A549 (cell line): Measurements from ENCODE around the gene USP32. TPM values are rescaled to one million over a fixed set of nuclear protein-coding genes. Genes with fewer than 3 reads are reported as not detected.

Experiments used
- ATAC-seq, 2 experiments: fragments of 200-7000 bp in 1 of 2; fragments of >200 bp in 1 of 2; cut with Nextera tagmentation in 1 of 2; cut with Tn5 transposase in 1 of 2; 3 replicates each; pipeline versions ENCODE4 v1.8.0 to v1.9.1; 2018 to 2020; ENCODE audit warnings: mild to moderate bottlenecking in 1 of 2, moderate library complexity in 1 of 2
- CTCF ChIA-PET: fragments of 300-600 bp; sonication (Branson Sonifier 250); formaldehyde crosslinking; extraction: SDS; loops from one replicate; lab custom pipeline; 2021; ENCODE audit warnings: antibody characterized with exemption, inconsistent platforms; lab: Yijun Ruan, JAX
- POLR2A ChIA-PET: fragments of 350-600 bp; formaldehyde crosslinking; extraction: SDS; loops from one replicate; lab custom pipeline; 2021; ENCODE audit warnings: antibody characterized with exemption, inconsistent platforms; lab: Yijun Ruan, JAX
- DNase-seq, 2 experiments: peaks; one replicate each; pipeline versions ENCODE4 v3.0.0 to v3.0.0-alpha.2; 2011 to 2016; ENCODE audit warnings: low read depth in 1 of 2, low spot score in 1 of 2
- FAIRE-seq: peaks from 2 replicates; lab custom pipeline; 2011; peaks lifted over from hg19 to GRCh38; lab: Jason Lieb, UNC
- H3K27ac ChIP-seq, 2 experiments: fragments of >200 bp; sonication (Bioruptor Twin); formaldehyde crosslinking; 3 replicates each; pipeline ENCODE4 v1.5.1; 2016 to 2017
- H3K4me1 ChIP-seq: fragments of >200 bp; sonication (Bioruptor Twin); formaldehyde crosslinking; 3 replicates; pipeline ENCODE4 v1.6.1; 2016
- H3K4me2 ChIP-seq: fragments of >200 bp; sonication (Bioruptor Twin); formaldehyde crosslinking; 3 replicates; pipeline ENCODE4 v1.6.1; 2016
- H3K4me3 ChIP-seq: fragments of >200 bp; sonication (Bioruptor Twin); formaldehyde crosslinking; 3 replicates; pipeline ENCODE4 v1.5.1; 2016
- H3K9me3 ChIP-seq: fragments of >200 bp; sonication (Bioruptor Twin); formaldehyde crosslinking; 3 replicates; pipeline ENCODE4 v1.6.1; 2016
- ATOH8 ChIP-seq: fragments of 250-450 bp; sonication (Bioruptor Pico); IDR thresholded peaks from 2 replicates; pipeline ENCODE4 v1.5.0; 2020; ENCODE audit warnings: low read depth, mild to moderate bottlenecking, moderate library complexity
- BHLHE40 ChIP-seq: IDR thresholded peaks from 2 replicates; pipeline ENCODE4 v1.6.1; 2012; ENCODE audit warnings: low read depth, low read length, inconsistent platforms
- CBX2 ChIP-seq: fragments of 200-600 bp; sonication (generic); IDR thresholded peaks from 2 replicates; pipeline ENCODE4 v1.6.1; 2016; ENCODE audit warnings: low read depth, mild to moderate bottlenecking, borderline replicate concordance
- CBX8 ChIP-seq: fragments of 200-600 bp; sonication (generic); IDR thresholded peaks from 2 replicates; pipeline ENCODE4 v1.6.1; 2016
- CHD2 ChIP-seq: fragments of 150-350 bp; IDR thresholded peaks from 2 replicates; pipeline ENCODE4 v1.6.1; 2014; ENCODE audit warnings: low read length; ENCODE audit not compliant: partially characterized antibody
- CTCF ChIP-seq: fragments of >200 bp; sonication (Bioruptor Twin); formaldehyde crosslinking; IDR thresholded peaks from 3 replicates; pipeline ENCODE4 v1.5.1; 2016
- ESRRA ChIP-seq: fragments of 150-350 bp; IDR thresholded peaks from 2 replicates; pipeline ENCODE4 v1.6.1; 2014; ENCODE audit warnings: mild to moderate bottlenecking, low read length, borderline replicate concordance
- FOSB ChIP-seq: fragments of 250-450 bp; sonication (Bioruptor Pico); IDR thresholded peaks from 2 replicates; pipeline ENCODE4 v1.5.0; 2020; ENCODE audit warnings: mild to moderate bottlenecking, moderate library complexity
- FOSL2 ChIP-seq, 2 experiments: fragments of 450-650 bp in 1 of 2; fragments of >200 bp in 1 of 2; sonication (Bioruptor Twin) in 1 of 2; formaldehyde crosslinking; IDR thresholded peaks; 2 replicates each; pipeline versions ENCODE4 v1.5.0 to v1.6.1; 2016 to 2020; ENCODE audit warnings: mild to moderate bottlenecking in 1 of 2, moderate library complexity in 1 of 2
- GATA3 ChIP-seq: IDR thresholded peaks from 2 replicates; pipeline ENCODE4 v1.6.1; 2012; ENCODE audit warnings: borderline replicate concordance
- HDAC2 ChIP-seq: fragments of 200-600 bp; sonication (generic); IDR thresholded peaks from 2 replicates; pipeline ENCODE4 v1.6.1; 2016
- HOXB5 ChIP-seq: fragments of 250-450 bp; sonication (Bioruptor Pico); IDR thresholded peaks from 2 replicates; pipeline ENCODE4 v1.5.0; 2020; ENCODE audit warnings: mild to moderate bottlenecking, moderate library complexity
- JUN ChIP-seq, 2 experiments: fragments of >200 bp; sonication (Bioruptor Twin); formaldehyde crosslinking; IDR thresholded peaks; 2 replicates in 1 of 2; 3 replicates in 1 of 2; pipeline ENCODE4 v1.6.1; 2016 to 2017
- MAX ChIP-seq: IDR thresholded peaks from 2 replicates; pipeline ENCODE4 v1.6.1; 2012
- MYC ChIP-seq: IDR thresholded peaks from 2 replicates; pipeline ENCODE4 v1.6.1; 2012; ENCODE audit warnings: mild to moderate bottlenecking, inconsistent platforms, low read length, improper control_type of control experiment, borderline replicate concordance
- POLR2A ChIP-seq: IDR thresholded peaks from 2 replicates; pipeline ENCODE4 v1.6.1; 2012; ENCODE audit warnings: mild to moderate bottlenecking, low read length
- POLR2AphosphoS2 ChIP-seq: conservative IDR thresholded peaks from 2 replicates; pipeline ENCODE4 v1.6.1; 2012; ENCODE audit warnings: low read length, improper control_type of control experiment, inconsistent platforms
- RAD21 ChIP-seq, 2 experiments: fragments of >200 bp in 1 of 2; sonication (Bioruptor Twin) in 1 of 2; formaldehyde crosslinking in 1 of 2; IDR thresholded peaks in 1 of 2; conservative IDR thresholded peaks in 1 of 2; 2 replicates in 1 of 2; 3 replicates in 1 of 2; pipeline ENCODE4 v1.6.1; 2012 to 2018; ENCODE audit warnings: inconsistent platforms in 1 of 2
- RCOR1 ChIP-seq: fragments of 150-350 bp; IDR thresholded peaks from 2 replicates; pipeline ENCODE4 v1.6.1; 2014; ENCODE audit warnings: antibody characterized with exemption, low read length, low read depth
- RNF2 ChIP-seq: fragments of 200-600 bp; sonication (generic); IDR thresholded peaks from 2 replicates; pipeline ENCODE4 v1.6.1; 2016; ENCODE audit warnings: low read depth, mild to moderate bottlenecking, antibody characterized with exemption, moderate library complexity, borderline replicate concordance
- SMC3 ChIP-seq: fragments of >200 bp; sonication (Bioruptor Twin); formaldehyde crosslinking; IDR thresholded peaks from 3 replicates; pipeline ENCODE4 v1.6.1; 2018; ENCODE audit warnings: inconsistent platforms
- SREBF2 ChIP-seq: fragments of 450-650 bp; IDR thresholded peaks from 2 replicates; pipeline ENCODE4 v1.6.1; 2014; ENCODE audit warnings: mild to moderate bottlenecking, moderate library complexity
- TP53 ChIP-seq: fragments of 250-450 bp; sonication (Bioruptor Pico); IDR thresholded peaks from 2 replicates; pipeline ENCODE4 v1.5.0; 2021; ENCODE audit warnings: mild to moderate bottlenecking, moderate library complexity
- ZC3H11A ChIP-seq: fragments of 450-650 bp; IDR thresholded peaks from 2 replicates; pipeline ENCODE4 v1.6.1; 2014; ENCODE audit warnings: antibody characterized with exemption, mild to moderate bottlenecking
- WGBS: methylation state at CpG from one replicate; pipeline ENCODE4 v1.1.6; 2017; ENCODE audit errors: missing lambda C conversion rate; 5-methylcytosine and 5-hydroxymethylcytosine counted together
- polyA plus RNA-seq, 4 experiments: library from polyadenylated mRNA; depleted of rRNA in 3 of 4; stranded (reverse); fragments of >200 nt; fragmentation: RNase III in 1 of 4; extraction: RNeasy Plus Mini Kit Qiagen cat#74134 plus additional on column Dnase treatment in 1 of 4; gene quantifications; 2 replicates in 3 of 4; 3 replicates in 1 of 4; pipeline ENCODE4 v1.2.3, GENCODE V29; 2011 to 2017

USP32 gene
- polyA plus RNA-seq, 2 of the 4 experiments (the other 2 are of a cell fraction), result 35.4 to 52.2 TPM

GRCh38 chr17:60398227-60398959, 6.5 kb upstream of the USP32 start:
- Histone ChIP-seq H3K4me2 (no peak overlapping the region), H3K27ac (no peak overlapping the region), H3K4me3 (no peak overlapping the region), H3K4me1 (peaks cover 3% of the 10 kb centered on the region), H3K9me3 (no peaks in the 10 kb centered on the region)
- 87% methylated on average over 3 of the region's 3 CpGs for WGBS
- ChIA-PET POLR2A (no interaction called here), CTCF (interaction anchor here (0.7 to 4.2 kb wide), 5 partner anchors 9 to 43 kb away, joined by 3 to 22 read pairs (median 4); partner anchors contain the start of gene CHCT1)
- TF ChIP-seq CHD2 (no peak), MYC (no peak), ATOH8 (CRISPR knock-in tag) (no peak), FOSB (no peak), BHLHE40 (no peak), ZC3H11A (no peak), CBX8 (no peak)
- DNase-seq, result no peak
- FAIRE-seq, result no peak
- ATAC-seq, result no peak

- CTCF ChIA-PET, result interaction anchor here (0.7 to 2.1 kb wide), 5 partner anchors 8 to 25 kb away, joined by 3 to 6 read pairs (median 4); no protein-coding TSS in a partner anchor
Observed at GRCh38 chr17:60396412-60396811, 4.5 kb upstream of the USP32 start.

More at GRCh38 chr17:60396412-60396811, 4.5 kb upstream of the USP32 start:
- no peak for ATAC-seq
- Histone ChIP-seq H3K4me1 (peaks cover 8% of the 10 kb centered on the region), H3K4me3 (no peak overlapping the region), H3K9me3 (no peaks in the 10 kb centered on the region), H3K27ac (no peak overlapping the region), H3K4me2 (no peak overlapping the region)
- DNase-seq, result no peak
- POLR2A ChIA-PET, result interaction anchor here (0.7 kb wide), 1 partner anchor 29 kb away, joined by 8 read pairs; no protein-coding TSS in a partner anchor
- WGBS, result 51% methylated on average over 3 of the region's 3 CpGs
- no peak for TF ChIP-seq FOSL2 (IDR thresholded peaks at IDR 0.05)
- TF ChIP-seq FOSL2 (CRISPR knock-in tag; IDR thresholded peaks at IDR 0.05), result no peak
- no peak for TF ChIP-seq HOXB5 (CRISPR knock-in tag)
- TF ChIP-seq TP53, result no peak
- TF ChIP-seq POLR2AphosphoS2, result no peak
- TF ChIP-seq ESRRA, result no peak
- TF ChIP-seq CBX2, result no peak
- TF ChIP-seq JUN (IDR thresholded peaks at IDR 0.05), result no peak
- no peak for TF ChIP-seq ZC3H11A
- no peak for TF ChIP-seq RAD21 (conservative IDR thresholded peaks at IDR 0.05 in 1 of 2, IDR thresholded peaks at IDR 0.05 in 1 of 2)
- TF ChIP-seq SREBF2, result no peak
- no peak for TF ChIP-seq HDAC2
- no peak for TF ChIP-seq RNF2
- no peak for TF ChIP-seq RCOR1
- TF ChIP-seq ATOH8 (CRISPR knock-in tag), result no peak
- no peak for TF ChIP-seq MAX
- TF ChIP-seq CTCF, result no peak
- no peak for TF ChIP-seq SMC3
- TF ChIP-seq GATA3, result no peak
- no peak for TF ChIP-seq POLR2A
- no peak for FAIRE-seq
